Dendritic cell treated with granulocyte-macrophage colony-stimulating factor and Interleukin-4, amounts not matched to agents 40 ng/mL and 50 ng/mL, for 4 days (primary cell): ENCODE data around the gene AVPI1.

ENCODE experiments used
- H3K27ac Mint-ChIP-seq: one replicate; pipeline ENCODE4 v1.8.0; 2022; ENCODE audit warnings: mild to moderate bottlenecking, mixed read lengths
- H3K27me3 Mint-ChIP-seq: one replicate; pipeline ENCODE4 v1.8.0; 2022; ENCODE audit warnings: mild to moderate bottlenecking, mixed read lengths
- H3K36me3 Mint-ChIP-seq: one replicate; pipeline ENCODE4 v1.8.0; 2022; ENCODE audit warnings: low read depth, mixed read lengths
- H3K4me1 Mint-ChIP-seq: one replicate; pipeline ENCODE4 v1.8.0; 2022; ENCODE audit warnings: low read depth, mixed read lengths
- H3K4me3 Mint-ChIP-seq: one replicate; pipeline ENCODE4 v1.8.0; 2022; ENCODE audit warnings: mild to moderate bottlenecking, moderate library complexity, mixed read lengths
- H3K9me3 Mint-ChIP-seq: one replicate; pipeline ENCODE4 v1.8.0; 2022; ENCODE audit warnings: mixed read lengths
- intact Hi-C: fragments of 100-400 bp; cut with micrococcal nuclease; formaldehyde crosslinking; loops from one replicate; pipeline ENCODE4 v1.15.0; 2022

Gene AVPI1

GRCh38 chr10:97631098-97631497 is 55.9 kb downstream of the AVPI1 start:
- Mint-ChIP-seq H3K27me3 (peaks cover 2% of the 10 kb centered on the region), H3K4me1 (peaks cover 13% of the 10 kb centered on the region), H3K27ac (no peak overlapping the region), H3K36me3 (peaks cover 6% of the 10 kb centered on the region), H3K4me3 (no peak overlapping the region), H3K9me3 (no peaks in the 10 kb centered on the region)
- intact Hi-C loops: no loop called here

- Mint-ChIP-seq H3K36me3 (peaks cover 6% of the 10 kb centered on the region), H3K4me3 (no peak overlapping the region), H3K27ac (no peak overlapping the region), H3K9me3 (no peaks in the 10 kb centered on the region), H3K27me3 (peaks cover 2% of the 10 kb centered on the region), H3K4me1 (peaks cover 13% of the 10 kb centered on the region)
- intact Hi-C loops: loop anchor here (10.0 kb wide), 1 partner anchor 124 kb away; no protein-coding TSS in a partner anchor
Observed at GRCh38 chr10:97629289-97629688, 57.8 kb downstream of the AVPI1 start.

- Mint-ChIP-seq H3K27ac (no peak overlapping the region), H3K4me3 (no peak overlapping the region), H3K4me1 (peaks cover 11% of the 10 kb centered on the region), H3K27me3 (peaks cover 2% of the 10 kb centered on the region), H3K36me3 (peaks cover 3% of the 10 kb centered on the region), H3K9me3 (no peaks in the 10 kb centered on the region)
- intact Hi-C loops: loop anchor here (10.0 kb wide), 1 partner anchor 123 kb away; no protein-coding TSS in a partner anchor
Observed at GRCh38 chr10:97628228-97628627, 58.8 kb downstream of the AVPI1 start.

GRCh38 chr10:97627731-97628130 is 59.3 kb downstream of the AVPI1 start:
- intact Hi-C loops: loop anchor here (10.0 kb wide), 1 partner anchor 123 kb away; no protein-coding TSS in a partner anchor
- Mint-ChIP-seq H3K27me3 (peaks cover 2% of the 10 kb centered on the region), H3K4me1 (peaks cover 6% of the 10 kb centered on the region), H3K9me3 (no peaks in the 10 kb centered on the region), H3K4me3 (no peak overlapping the region), H3K36me3 (no peaks in the 10 kb centered on the region), H3K27ac (no peak overlapping the region)
